HEK293T (cell line): ENCODE results near the gene EVI2A.

Experiments used
- CTCF ChIA-PET: fragments of 350-600 bp; formaldehyde crosslinking; extraction: SDS; loops from one replicate; lab custom pipeline; 2021; ENCODE audit warnings: antibody characterized with exemption, inconsistent platforms; lab: Yijun Ruan, JAX
- POLR2A ChIA-PET: fragments of 350-600 bp; formaldehyde crosslinking; extraction: SDS; loops from one replicate; lab custom pipeline; 2020; ENCODE audit warnings: antibody characterized with exemption, inconsistent platforms; lab: Yijun Ruan, JAX
- DNase-seq: peaks from one replicate; pipeline ENCODE4 v3.0.0; 2012; ENCODE audit warnings: mixed read lengths; ENCODE audit errors: extremely low spot score
- ARNT ChIP-seq: fragments of 450-650 bp; IDR thresholded peaks from 2 replicates; pipeline ENCODE4 v1.6.1; 2017; ENCODE audit warnings: mild to moderate bottlenecking
- BHLHE40 ChIP-seq: fragments of 450-650 bp; IDR thresholded peaks from 2 replicates; pipeline ENCODE4 v1.6.1; 2016; ENCODE audit warnings: mild to moderate bottlenecking, moderate library complexity, borderline replicate concordance
- CTBP1 ChIP-seq: fragments of 450-650 bp; IDR thresholded peaks from 2 replicates; pipeline ENCODE4 v1.6.1; 2016; ENCODE audit warnings: borderline replicate concordance
- ELF4 ChIP-seq: fragments of 450-650 bp; IDR thresholded peaks from 2 replicates; pipeline ENCODE4 v1.6.1; 2017; ENCODE audit warnings: antibody characterized with exemption
- FOXA1 ChIP-seq: fragments of 450-650 bp; IDR thresholded peaks from 2 replicates; pipeline ENCODE4 v1.6.1; 2016; ENCODE audit warnings: mild to moderate bottlenecking
- FOXK2 ChIP-seq: fragments of 450-650 bp; IDR thresholded peaks from 2 replicates; pipeline ENCODE4 v1.6.1; 2016; ENCODE audit warnings: mild to moderate bottlenecking
- FOXM1 ChIP-seq: fragments of 450-650 bp; IDR thresholded peaks from 2 replicates; pipeline ENCODE4 v1.6.1; 2017; ENCODE audit warnings: mild to moderate bottlenecking, borderline replicate concordance
- HDGF ChIP-seq: fragments of 450-650 bp; IDR thresholded peaks from 2 replicates; pipeline ENCODE4 v1.6.1; 2017; ENCODE audit warnings: antibody characterized with exemption, borderline replicate concordance
- L3MBTL2 ChIP-seq: fragments of 450-650 bp; conservative IDR thresholded peaks from 2 replicates; pipeline ENCODE4 v1.6.1; 2016; ENCODE audit warnings: mild to moderate bottlenecking
- LEF1 ChIP-seq: fragments of 450-650 bp; IDR thresholded peaks from 2 replicates; pipeline ENCODE4 v1.6.1; 2017; ENCODE audit warnings: mild to moderate bottlenecking, borderline replicate concordance
- NFRKB ChIP-seq: fragments of 450-650 bp; IDR thresholded peaks from 2 replicates; pipeline ENCODE4 v1.6.1; 2016; ENCODE audit warnings: mild to moderate bottlenecking, moderate library complexity
- PKNOX1 ChIP-seq: fragments of 450-650 bp; IDR thresholded peaks from 2 replicates; pipeline ENCODE4 v1.6.1; 2016
- SP1 ChIP-seq: fragments of 450-650 bp; IDR thresholded peaks from 2 replicates; pipeline ENCODE4 v1.6.1; 2017
- SUZ12 ChIP-seq: fragments of 450-650 bp; IDR thresholded peaks from 2 replicates; pipeline ENCODE4 v1.6.1; 2016; ENCODE audit warnings: mild to moderate bottlenecking
- TARDBP ChIP-seq: fragments of 450-650 bp; IDR thresholded peaks from 2 replicates; pipeline ENCODE4 v1.6.1; 2016
- ZNF384 ChIP-seq: fragments of 450-650 bp; IDR thresholded peaks from 2 replicates; pipeline ENCODE4 v1.6.1; 2016

Gene EVI2A

GRCh38 chr17:31273516-31273915, 47.9 kb downstream of the EVI2A start:
- DNase-seq: no peak
- ChIA-PET POLR2A (no interaction called here), CTCF (no interaction called here)
- TF ChIP-seq SUZ12 (no peak), TARDBP (no peak), LEF1 (no peak), FOXM1 (no peak), NFRKB (no peak), ELF4 (no peak), FOXK2 (no peak), SP1 (no peak)

GRCh38 chr17:31272803-31273202, 48.6 kb downstream of the EVI2A start:
- TF ChIP-seq CTBP1: no peak
- no peak for TF ChIP-seq FOXM1
- TF ChIP-seq FOXA1: no peak
- TF ChIP-seq LEF1: no peak
- no peak for TF ChIP-seq HDGF
- no peak for TF ChIP-seq PKNOX1
- no peak for TF ChIP-seq FOXK2
- CTCF ChIA-PET: no interaction called here
- POLR2A ChIA-PET: no interaction called here
- no peak for DNase-seq

- no peak for DNase-seq
- POLR2A ChIA-PET: no interaction called here
- CTCF ChIA-PET: no interaction called here
- TF ChIP-seq NFRKB (no peak), LEF1 (no peak), SUZ12 (no peak), CTBP1 (no peak), FOXM1 (no peak), ARNT (no peak), BHLHE40 (no peak), PKNOX1 (no peak), TARDBP (no peak), FOXA1 (no peak), HDGF (no peak)
Measured at GRCh38 chr17:31272236-31272635, 49.2 kb downstream of the EVI2A start.

DNA sequence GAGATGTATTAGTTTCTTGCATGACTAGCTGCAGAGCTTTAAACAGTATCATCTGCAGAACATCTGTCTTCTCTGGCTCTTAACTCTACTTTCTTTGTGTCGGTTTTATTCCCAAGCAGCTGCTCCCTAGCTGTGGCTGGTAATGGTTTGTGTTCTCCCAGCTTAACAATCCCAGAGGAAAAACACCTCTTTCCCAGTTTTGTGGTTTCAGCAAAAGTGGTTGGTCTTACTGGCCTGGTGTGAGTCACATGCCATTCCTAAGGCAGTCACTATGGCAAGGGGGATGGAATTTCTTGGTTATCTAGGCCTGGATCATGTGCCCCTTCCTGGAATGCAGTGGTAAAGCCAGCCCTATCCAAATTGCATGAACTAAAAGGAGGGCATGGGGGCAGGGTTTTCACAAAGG, 51.8 kb downstream of the EVI2A start:
- ChIA-PET POLR2A (no interaction called here), CTCF (interaction anchor here (1.1 kb wide), 1 partner anchor 12 kb away, joined by 3 read pairs; no protein-coding TSS in a partner anchor)
- no peak for TF ChIP-seq FOXA1
- no peak for TF ChIP-seq ZNF384
- no peak for TF ChIP-seq NFRKB
- no peak for TF ChIP-seq SUZ12
- TF ChIP-seq L3MBTL2: no peak
- no peak for TF ChIP-seq LEF1
- TF ChIP-seq ARNT: no peak
- no peak for DNase-seq

GRCh38 chr17:31269036-31269577, 52.3 kb downstream of the EVI2A start:
- POLR2A ChIA-PET: no interaction called here
- CTCF ChIA-PET: interaction anchor here (1.1 kb wide), 1 partner anchor 12 kb away, joined by 3 read pairs; no protein-coding TSS in a partner anchor

More at GRCh38 chr17:31269036-31269577, 52.3 kb downstream of the EVI2A start:
- DNase-seq: no peak
- TF ChIP-seq FOXM1: no peak
- TF ChIP-seq ZNF384: no peak
- TF ChIP-seq HDGF: no peak
- no peak for TF ChIP-seq L3MBTL2
- no peak for TF ChIP-seq FOXK2
- TF ChIP-seq NFRKB: no peak
- no peak for TF ChIP-seq SP1
- no peak for TF ChIP-seq ARNT
